ENCODE results near the gene GPR45. TPM values are rescaled to one million over a fixed set of nuclear protein-coding genes. Genes with fewer than 3 reads are reported as not detected.

Gene GPR45
- total RNA-seq, 1 experiment from 2014 or later = not detected

DNA sequence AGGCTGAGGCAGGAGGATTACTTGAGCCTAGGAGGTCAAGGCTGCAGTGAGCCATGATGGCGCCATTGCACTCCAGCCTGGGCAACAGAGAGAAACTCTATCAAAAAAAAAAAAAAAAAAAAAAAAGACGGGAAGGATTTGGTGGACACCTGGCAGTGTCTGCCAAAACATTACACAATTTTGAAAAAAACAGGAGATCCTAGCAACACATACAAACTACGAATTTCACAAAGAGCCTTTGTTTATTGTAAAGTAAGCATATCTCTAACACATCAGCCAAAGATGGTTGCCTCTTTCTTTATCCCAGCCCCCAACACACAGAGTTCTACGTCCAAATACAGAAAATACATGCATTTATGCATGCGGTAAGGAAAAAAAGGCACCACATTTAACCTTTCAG, 7.6 kb downstream of the GPR45 start:
- peaks cover 8% of the 10 kb centered on the region for H3K36me3 Mint-ChIP-seq
- CTCF ChIA-PET = interaction anchor here (0.9 kb wide), 1 partner anchor 13 kb away, joined by 3 read pairs; no protein-coding TSS in a partner anchor
- no peak overlapping the region for H3K27ac Mint-ChIP-seq
- H3K4me1 Mint-ChIP-seq = no peaks in the 10 kb centered on the region
- DNase-seq (ENCODE audit: low spot score) (no peak), ATAC-seq (no peak)
- POLR2A ChIA-PET = no interaction called here
- peaks cover 15% of the 10 kb centered on the region for H3K9me3 Mint-ChIP-seq
- TF ChIP-seq ZNF317 (CRISPR knock-in tag; IDR thresholded peaks at IDR 0.05; ENCODE audit: borderline replicate concordance, low read depth) (no peak), ZNF138 (CRISPR knock-in tag; conservative IDR thresholded peaks at IDR 0.05) (no peak), TP53 (CRISPR knock-in tag; IDR thresholded peaks at IDR 0.05) (no peak), E2F5 (CRISPR knock-in tag; IDR thresholded peaks at IDR 0.05) (no peak), HMGA2 (CRISPR knock-in tag; IDR thresholded peaks at IDR 0.05) (no peak), RORB (CRISPR knock-in tag; IDR thresholded peaks at IDR 0.05) (no peak), ETV6 (CRISPR knock-in tag; IDR thresholded peaks at IDR 0.05) (no peak), ZNF512 (CRISPR knock-in tag; IDR thresholded peaks at IDR 0.05; ENCODE audit: borderline replicate concordance) (no peak), NFYB (CRISPR knock-in tag; conservative IDR thresholded peaks at IDR 0.05; ENCODE audit: low read depth) (no peak), NR2C2 (CRISPR knock-in tag; IDR thresholded peaks at IDR 0.05) (no peak), ARID4B (CRISPR knock-in tag; IDR thresholded peaks at IDR 0.05; ENCODE audit: borderline replicate concordance) (no peak), ZNF423 (CRISPR knock-in tag; IDR thresholded peaks at IDR 0.05) (no peak), ZBTB21 (CRISPR knock-in tag; IDR thresholded peaks at IDR 0.05; ENCODE audit: borderline replicate concordance) (no peak), FOXP1 (CRISPR knock-in tag; IDR thresholded peaks at IDR 0.05; ENCODE audit: borderline replicate concordance) (no peak), ZNF219 (CRISPR knock-in tag; IDR thresholded peaks at IDR 0.05; ENCODE audit: borderline replicate concordance) (no peak), TEAD1 (CRISPR knock-in tag; IDR thresholded peaks at IDR 0.05) (no peak)
- TF ChIP-seq, protein P1, sequence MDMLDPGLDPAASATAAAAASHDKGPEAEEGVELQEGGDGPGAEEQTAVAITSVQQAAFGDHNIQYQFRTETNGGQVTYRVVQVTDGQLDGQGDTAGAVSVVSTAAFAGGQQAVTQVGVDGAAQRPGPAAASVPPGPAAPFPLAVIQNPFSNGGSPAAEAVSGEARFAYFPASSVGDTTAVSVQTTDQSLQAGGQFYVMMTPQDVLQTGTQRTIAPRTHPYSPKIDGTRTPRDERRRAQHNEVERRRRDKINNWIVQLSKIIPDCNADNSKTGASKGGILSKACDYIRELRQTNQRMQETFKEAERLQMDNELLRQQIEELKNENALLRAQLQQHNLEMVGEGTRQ (CRISPR knock-in tag; IDR thresholded peaks at IDR 0.05) = no peak
- TF ChIP-seq, protein P2, sequence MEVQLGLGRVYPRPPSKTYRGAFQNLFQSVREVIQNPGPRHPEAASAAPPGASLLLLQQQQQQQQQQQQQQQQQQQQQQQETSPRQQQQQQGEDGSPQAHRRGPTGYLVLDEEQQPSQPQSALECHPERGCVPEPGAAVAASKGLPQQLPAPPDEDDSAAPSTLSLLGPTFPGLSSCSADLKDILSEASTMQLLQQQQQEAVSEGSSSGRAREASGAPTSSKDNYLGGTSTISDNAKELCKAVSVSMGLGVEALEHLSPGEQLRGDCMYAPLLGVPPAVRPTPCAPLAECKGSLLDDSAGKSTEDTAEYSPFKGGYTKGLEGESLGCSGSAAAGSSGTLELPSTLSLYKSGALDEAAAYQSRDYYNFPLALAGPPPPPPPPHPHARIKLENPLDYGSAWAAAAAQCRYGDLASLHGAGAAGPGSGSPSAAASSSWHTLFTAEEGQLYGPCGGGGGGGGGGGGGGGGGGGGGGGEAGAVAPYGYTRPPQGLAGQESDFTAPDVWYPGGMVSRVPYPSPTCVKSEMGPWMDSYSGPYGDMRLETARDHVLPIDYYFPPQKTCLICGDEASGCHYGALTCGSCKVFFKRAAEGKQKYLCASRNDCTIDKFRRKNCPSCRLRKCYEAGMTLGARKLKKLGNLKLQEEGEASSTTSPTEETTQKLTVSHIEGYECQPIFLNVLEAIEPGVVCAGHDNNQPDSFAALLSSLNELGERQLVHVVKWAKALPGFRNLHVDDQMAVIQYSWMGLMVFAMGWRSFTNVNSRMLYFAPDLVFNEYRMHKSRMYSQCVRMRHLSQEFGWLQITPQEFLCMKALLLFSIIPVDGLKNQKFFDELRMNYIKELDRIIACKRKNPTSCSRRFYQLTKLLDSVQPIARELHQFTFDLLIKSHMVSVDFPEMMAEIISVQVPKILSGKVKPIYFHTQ (CRISPR knock-in tag; IDR thresholded peaks at IDR 0.05) = no peak
- TF ChIP-seq, protein P3, sequence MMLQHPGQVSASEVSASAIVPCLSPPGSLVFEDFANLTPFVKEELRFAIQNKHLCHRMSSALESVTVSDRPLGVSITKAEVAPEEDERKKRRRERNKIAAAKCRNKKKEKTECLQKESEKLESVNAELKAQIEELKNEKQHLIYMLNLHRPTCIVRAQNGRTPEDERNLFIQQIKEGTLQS (CRISPR knock-in tag; conservative IDR thresholded peaks at IDR 0.05) = no peak
- TF ChIP-seq, protein P4, sequence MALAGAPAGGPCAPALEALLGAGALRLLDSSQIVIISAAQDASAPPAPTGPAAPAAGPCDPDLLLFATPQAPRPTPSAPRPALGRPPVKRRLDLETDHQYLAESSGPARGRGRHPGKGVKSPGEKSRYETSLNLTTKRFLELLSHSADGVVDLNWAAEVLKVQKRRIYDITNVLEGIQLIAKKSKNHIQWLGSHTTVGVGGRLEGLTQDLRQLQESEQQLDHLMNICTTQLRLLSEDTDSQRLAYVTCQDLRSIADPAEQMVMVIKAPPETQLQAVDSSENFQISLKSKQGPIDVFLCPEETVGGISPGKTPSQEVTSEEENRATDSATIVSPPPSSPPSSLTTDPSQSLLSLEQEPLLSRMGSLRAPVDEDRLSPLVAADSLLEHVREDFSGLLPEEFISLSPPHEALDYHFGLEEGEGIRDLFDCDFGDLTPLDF (CRISPR knock-in tag; IDR thresholded peaks at IDR 0.05) = no peak
- no peaks in the 10 kb centered on the region for H3K27me3 Mint-ChIP-seq (ENCODE audit: low read depth)
- no peak overlapping the region for H3K4me3 Mint-ChIP-seq
